GM19463 (cell line): ENCODE data around the gene NUDT4.

ENCODE experiments used
- ATAC-seq: cut with Tn5 transposase; IDR thresholded peaks from one replicate; pipeline ENCODE4 v1.9.1; 2021; ENCODE audit warnings: mild to moderate bottlenecking, moderate library complexity; ENCODE audit not compliant: unreplicated experiment

The NUDT4 gene

DNA sequence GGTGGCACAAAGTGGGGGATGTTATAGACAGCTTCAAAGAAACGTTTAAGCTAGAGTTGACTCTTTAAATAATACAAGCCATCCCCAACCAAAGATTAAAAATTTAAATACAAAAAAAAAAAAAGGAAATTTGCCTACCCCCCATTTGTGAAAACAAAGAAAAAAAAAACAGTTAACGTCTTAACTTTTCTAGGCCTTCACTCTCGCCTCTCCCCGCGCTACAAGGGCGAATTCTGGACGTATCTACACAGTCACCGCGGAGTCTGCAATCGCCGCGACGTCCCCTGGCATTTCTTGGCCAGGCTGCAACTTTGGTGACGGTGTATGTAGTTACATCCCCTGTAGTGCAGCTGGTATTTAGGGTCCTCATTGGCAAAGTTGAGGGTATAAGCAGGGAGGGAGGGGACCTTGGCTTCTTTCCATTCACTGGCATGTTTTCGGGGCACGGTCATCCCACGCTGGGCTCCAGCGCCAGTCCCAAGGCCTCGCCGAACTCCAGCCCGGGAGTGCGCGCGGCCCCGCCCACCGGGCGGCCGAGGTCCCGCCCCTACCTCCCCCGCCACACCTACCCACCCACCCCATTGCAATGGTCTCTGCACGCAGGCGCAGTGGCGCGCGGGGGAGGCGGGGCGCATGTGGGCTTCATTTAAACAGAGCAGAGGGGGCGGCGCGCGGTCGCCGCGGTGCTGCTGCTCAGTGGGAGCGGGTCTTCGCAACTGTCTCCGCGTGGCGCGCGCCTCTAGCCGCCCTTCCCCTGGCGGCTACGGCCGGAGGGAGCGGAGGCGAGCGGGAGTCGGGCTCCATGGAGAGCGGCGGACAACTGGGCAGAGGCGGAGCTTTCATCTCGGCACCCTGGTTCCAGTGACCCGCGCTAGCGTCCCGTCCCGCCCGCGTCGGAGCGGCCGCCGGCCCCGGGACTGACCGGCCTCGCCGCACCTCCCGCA is at the start of gene NUDT4:
TSS of gene NUDT4 (plus strand) at position 674 of the 944 bp plus-strand sequence. CDS start 398 bp downstream, outside the sequence.
- ATAC-seq: peak; percentile 70

DNA sequence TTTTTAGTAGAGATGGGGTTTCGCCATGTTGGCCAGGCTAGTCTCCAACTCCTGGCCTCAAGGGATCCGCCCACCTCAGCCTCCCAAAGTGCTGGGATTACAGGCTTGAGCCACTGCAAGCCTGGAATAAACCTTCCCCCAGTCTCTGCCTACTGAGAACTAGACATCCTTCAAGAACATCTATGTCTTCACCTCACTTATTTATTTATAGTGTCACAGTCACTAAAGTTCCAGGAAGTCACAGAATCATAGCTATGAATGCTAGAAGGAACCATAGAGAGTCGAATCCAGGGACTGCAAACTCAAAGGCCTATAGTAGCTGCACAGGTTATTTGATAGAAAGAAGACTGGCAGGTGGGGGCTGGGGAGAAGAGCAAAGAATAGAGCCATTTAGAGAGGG is 44.7 kb upstream of the NUDT4 start:
- no peak for ATAC-seq

- ATAC-seq: no peak
Observed at GRCh38 chr12:93333828-93334227, 43.9 kb upstream of the NUDT4 start.

DNA sequence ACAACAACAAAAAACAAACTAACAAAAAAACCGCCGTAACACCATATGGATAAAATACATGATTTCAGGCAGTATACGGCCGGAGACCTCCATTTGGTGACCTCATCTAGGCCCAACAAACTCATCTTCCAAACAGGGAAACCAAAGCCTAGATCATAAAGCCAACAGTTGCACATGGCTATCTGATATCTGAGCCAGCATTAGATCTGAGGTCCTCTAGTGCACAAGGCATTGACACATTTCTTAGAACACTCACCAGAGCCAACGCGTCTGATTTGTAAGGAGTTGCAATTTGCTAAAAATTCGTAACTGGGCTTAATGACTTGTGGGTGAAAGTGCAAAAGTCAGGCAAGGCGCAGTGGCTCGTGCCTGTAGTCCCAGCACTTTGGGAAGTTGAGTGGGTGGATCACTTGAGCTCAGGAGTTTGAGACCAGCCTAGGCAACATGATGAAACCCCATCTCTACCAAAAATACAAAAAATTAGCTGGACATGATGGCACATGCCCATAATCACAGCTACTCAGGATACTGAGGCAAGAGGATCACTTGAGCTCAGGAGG is 42.0 kb upstream of the NUDT4 start:
- no peak for ATAC-seq

GRCh38 chr12:93336291-93336741 is 41.4 kb upstream of the NUDT4 start:
- no peak for ATAC-seq

- ATAC-seq: no peak
Observed at GRCh38 chr12:93338598-93338997, 39.1 kb upstream of the NUDT4 start.

GRCh38 chr12:93339695-93340094 is 38.0 kb upstream of the NUDT4 start:
- no peak for ATAC-seq

GRCh38 chr12:93341409-93342049 is 36.2 kb upstream of the NUDT4 start:
- ATAC-seq: no peak

- ATAC-seq: no peak
Observed at GRCh38 chr12:93347054-93347785, 30.5 kb upstream of the NUDT4 start.

DNA sequence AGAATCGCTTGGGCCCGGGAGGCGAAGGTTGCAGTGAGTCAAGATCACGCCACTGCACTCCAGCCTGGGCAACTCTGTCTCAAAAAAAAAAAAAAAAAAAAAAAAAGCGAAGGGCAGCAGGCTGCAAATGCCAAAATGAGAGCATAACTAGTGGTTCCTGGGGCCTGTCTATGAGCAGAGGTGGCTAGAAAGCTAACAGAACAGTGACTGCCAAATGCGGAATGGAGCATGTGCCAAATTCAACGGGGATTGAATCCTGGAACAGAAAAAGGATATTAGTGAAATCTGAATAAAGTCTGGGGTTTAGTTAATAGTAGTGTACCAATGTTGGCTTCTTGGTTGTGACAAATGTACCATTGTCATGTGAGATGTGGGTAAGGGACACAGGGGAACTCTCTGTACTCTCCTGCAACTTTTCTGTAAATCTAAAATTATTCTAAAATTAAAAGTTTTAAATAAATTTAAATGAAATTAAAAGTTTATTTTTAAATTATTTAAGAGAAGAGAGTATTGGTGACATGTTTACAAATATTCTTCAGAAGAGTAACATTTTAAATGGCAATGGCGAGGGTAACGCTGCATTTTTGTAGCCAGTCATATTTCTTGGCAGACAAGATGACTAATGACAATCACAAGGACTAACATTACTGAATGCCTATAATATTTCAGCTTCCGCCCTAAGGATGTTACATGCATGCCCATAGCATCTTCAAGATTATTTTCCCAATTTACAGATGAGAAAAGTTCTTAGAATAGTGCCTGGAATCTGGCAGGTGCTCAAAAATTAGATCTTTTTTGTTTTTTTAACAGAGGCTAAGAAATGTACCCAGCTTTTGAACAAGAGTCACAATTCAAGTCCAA is 28.9 kb upstream of the NUDT4 start:
- ATAC-seq: no peak

DNA sequence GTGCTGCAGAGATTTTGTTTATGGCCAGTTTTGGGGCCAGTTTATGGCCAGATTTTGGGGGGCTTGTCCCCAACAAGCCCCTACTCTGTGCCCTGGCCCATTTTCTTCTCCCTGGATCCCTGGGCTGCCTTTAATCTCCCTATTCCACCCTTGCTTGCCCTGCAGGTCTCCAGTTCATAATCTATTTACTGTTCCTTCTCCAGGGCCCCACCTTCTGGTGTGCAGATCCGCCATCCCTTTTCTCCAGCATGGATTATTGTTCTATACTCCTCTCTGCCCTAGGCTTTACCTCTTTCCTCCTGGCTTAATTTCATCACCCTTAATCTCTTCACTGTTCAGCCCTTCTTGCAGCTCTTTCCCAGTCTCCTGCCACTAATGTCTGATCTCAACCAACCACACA is 26.0 kb upstream of the NUDT4 start:
- no peak for ATAC-seq

DNA sequence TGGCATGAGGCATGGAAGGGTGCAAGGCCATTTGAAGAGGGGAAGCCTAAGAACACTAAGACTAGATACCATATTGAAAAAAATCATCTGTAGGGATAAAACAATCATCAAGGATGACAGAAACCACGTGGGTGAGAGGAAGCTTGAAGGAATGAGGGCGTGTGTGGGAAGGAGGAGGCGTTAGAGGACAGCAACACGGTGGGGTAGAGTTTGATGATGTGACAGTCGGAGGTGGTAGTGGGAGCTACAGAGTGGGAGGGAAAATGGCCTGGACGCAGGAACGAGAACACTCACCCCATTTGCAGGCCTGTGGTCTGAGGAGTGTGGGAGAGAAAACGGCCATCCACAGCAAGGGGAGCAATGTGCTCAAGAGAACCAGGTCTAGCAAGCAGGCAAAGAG is 25.4 kb upstream of the NUDT4 start:
- no peak for ATAC-seq

DNA sequence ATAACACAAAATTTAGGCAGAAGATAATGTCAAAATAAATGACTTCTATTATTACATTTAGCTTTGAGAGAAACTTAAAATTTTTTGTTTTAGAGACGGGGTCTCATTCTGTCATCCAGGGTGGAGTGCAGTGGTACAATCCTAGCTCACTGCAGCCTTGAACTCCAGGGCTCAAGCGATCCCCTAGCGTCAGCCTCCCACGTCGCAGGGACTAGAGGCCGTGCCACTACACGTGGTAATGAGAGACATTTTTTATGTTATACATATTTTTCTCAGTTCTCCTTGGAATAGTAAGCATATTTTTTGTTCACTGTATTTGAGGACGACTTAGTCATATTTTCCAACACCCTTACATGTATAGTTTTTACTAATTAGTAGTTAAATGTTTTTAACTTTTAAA is 21.5 kb upstream of the NUDT4 start:
- ATAC-seq: no peak

DNA sequence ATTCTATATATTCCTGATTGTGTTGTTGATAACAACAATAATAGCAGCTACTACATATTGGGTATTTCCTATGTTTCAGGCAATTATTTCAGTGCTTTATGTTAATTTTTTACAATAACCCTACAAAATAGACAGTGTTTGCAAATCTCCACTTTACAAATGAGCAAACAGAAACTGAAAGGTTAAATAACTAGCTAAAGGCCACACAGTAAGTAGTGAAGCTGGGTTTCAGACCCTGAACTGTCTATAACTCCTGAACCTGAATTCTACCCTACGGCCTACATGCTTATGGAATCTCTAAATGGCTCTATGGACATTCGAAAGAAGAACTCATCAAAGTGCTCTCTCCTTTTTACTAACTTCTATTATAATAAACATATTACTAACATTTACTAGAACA is 19.7 kb upstream of the NUDT4 start:
- peak; percentile 91 for ATAC-seq

DNA sequence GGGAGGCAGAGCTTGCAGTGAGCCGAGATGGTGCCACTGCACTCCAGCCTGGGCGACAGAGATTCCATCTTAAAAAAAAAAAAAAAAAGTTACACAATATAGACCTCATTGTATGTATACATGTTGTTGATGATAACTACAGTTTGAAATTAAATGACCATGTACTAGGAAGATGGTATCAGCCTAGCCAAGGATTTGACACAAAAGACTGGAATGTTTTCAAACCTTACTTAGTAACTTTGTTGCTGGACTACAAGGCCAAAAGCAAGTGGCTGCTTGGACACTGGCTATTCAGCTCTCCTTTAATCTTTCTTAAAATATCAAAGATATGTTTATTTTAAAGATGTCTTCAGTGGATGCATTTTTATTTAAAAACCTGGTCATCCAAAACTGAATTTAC is 18.9 kb upstream of the NUDT4 start:
- no peak for ATAC-seq

GRCh38 chr12:93360688-93361087 is 17.0 kb upstream of the NUDT4 start:
- no peak for ATAC-seq

DNA sequence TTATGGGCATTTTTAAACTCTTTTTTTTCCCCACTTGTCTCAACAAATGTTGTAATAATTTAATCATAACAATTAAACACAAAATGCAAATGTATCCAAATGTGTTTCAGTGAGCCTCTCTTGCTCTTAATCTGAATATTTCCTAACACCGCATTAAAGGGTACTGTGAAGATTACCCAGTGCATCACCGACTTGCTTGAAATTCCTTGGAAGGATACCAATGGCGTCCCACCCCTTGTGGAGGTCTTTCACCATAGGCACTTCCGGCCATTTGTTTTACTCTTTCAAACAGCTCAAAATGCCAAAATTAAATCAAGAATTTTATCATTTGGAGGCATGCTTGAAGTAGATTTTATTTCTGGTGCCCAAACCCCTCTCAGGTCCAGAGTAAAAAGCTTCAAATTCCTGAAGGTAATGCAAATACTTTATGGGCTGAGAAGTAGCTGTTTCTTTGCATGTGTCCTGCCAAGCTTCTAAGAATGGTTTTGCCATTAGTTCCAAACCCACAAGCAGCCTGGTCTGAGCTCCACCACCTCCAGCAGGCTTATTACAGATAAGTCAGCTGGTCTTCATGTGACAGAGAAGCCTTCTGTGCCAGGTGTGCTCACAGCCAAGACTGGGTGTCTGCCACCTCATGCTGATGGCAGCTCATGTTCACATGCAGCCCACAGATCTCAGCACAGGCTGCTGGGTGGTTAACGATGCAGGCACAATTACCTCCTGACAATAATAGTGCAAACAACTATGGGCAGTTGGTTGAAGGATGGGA is 16.4 kb upstream of the NUDT4 start:
- no peak for ATAC-seq

DNA sequence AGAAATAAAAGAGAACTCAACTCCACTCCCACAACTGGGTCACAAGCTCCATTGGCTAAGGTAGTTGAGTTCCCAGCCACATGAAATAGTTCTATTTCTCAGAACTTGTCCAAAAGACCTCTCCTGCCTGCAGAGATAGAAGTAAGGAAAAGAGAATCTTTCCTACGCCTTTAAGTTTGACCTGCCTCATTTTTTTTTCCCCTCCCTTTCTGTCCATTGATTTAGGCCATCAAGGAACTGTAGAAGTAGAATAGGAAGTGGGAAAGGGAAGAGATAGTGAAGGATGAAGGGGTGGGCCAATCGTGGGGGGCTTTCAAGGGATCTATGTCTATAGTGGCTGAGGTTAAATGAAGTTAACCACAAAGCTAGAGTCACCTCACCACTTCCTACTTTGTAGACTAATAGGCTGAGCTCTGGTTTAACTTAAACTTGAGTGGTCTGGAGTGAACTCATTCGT is 13.9 kb upstream of the NUDT4 start:
- peak; percentile 61 for ATAC-seq
